NOMO-1 treated with DMSO at 0.1 percent for 48 hours (cell line): Measurements from ENCODE around the gene TYW3.

Experiments used
- DNase-seq: peaks from one replicate; lab custom pipeline; 2025; ENCODE audit not compliant: unreplicated experiment; lab: John Stamatoyannopoulos, UW

TYW3 gene

GRCh38 chr1:74780594-74780993, 47.6 kb downstream of the TYW3 start:
- no peak for DNase-seq

GRCh38 chr1:74785944-74786343, 53.0 kb downstream of the TYW3 start:
- no peak for DNase-seq

GRCh38 chr1:74790453-74790852, 57.5 kb downstream of the TYW3 start:
- no peak for DNase-seq

- DNase-seq: no peak
Observed at GRCh38 chr1:74791491-74791890, 58.5 kb downstream of the TYW3 start.

GRCh38 chr1:74799119-74799657, 66.2 kb downstream of the TYW3 start:
- DNase-seq: no peak

- DNase-seq: no peak
Observed at GRCh38 chr1:74811436-74812179, 78.7 kb downstream of the TYW3 start.

- DNase-seq: no peak
Observed at GRCh38 chr1:74812180-74812541, 79.2 kb downstream of the TYW3 start.
